OCI-LY7 (cell line): ENCODE results near the gene CDKN1C.

Experiments
- CTCF ChIP-seq: fragments of 200-600 bp; sonication (generic); conservative IDR thresholded peaks from 2 replicates; pipeline ENCODE4 v1.5.1; 2014; ENCODE audit warnings: mild to moderate bottlenecking, antibody characterized with exemption, low read length, moderate library complexity, mixed read lengths
- EZH2phosphoT487 ChIP-seq: fragments of 200-600 bp; sonication (generic); IDR thresholded peaks from 2 replicates; pipeline ENCODE4 v1.6.1; 2018; ENCODE audit warnings: low read depth, borderline replicate concordance, mild to moderate bottlenecking, mixed run types, antibody characterized with exemption, low read length, moderate library complexity, mixed read lengths

- TF ChIP-seq EZH2phosphoT487, result no peak
- TF ChIP-seq CTCF, result no peak
Measured at GRCh38 chr11:2863276-2863618, 22.3 kb downstream of the CDKN1C start.
